Endodermal cell (in vitro differentiated cells): Measurements from ENCODE around the gene SERPINA1. TPM values are rescaled to one million over a fixed set of nuclear protein-coding genes. Genes with fewer than 3 reads are reported as not detected.

Experiments used
- DNase-seq: peaks from one replicate; pipeline ENCODE4 v3.0.0-alpha.2; 2017
- H3K27ac ChIP-seq: 2 replicates; pipeline ENCODE4 v1.5.1; 2013; ENCODE audit warnings: mild to moderate bottlenecking, low read depth, low read length, moderate library complexity
- H3K27me3 ChIP-seq: 2 replicates; pipeline ENCODE4 v1.6.1; 2013; ENCODE audit warnings: mild to moderate bottlenecking, low read length, moderate library complexity; ENCODE audit not compliant: insufficient read depth, control insufficient read depth, poor library complexity, severe bottlenecking
- H3K36me3 ChIP-seq: 2 replicates; pipeline ENCODE4 v1.7.0; 2013; ENCODE audit warnings: mild to moderate bottlenecking, low read length, moderate library complexity; ENCODE audit not compliant: control insufficient read depth, insufficient read depth
- H3K4me1 ChIP-seq: one replicate; pipeline ENCODE4 v1.7.0; 2013; ENCODE audit warnings: low read length; ENCODE audit not compliant: control insufficient read depth, insufficient read depth
- H3K4me3 ChIP-seq: 2 replicates; pipeline ENCODE4 v1.5.1; 2013; ENCODE audit warnings: mild to moderate bottlenecking, low read length, moderate library complexity
- H3K9ac ChIP-seq: 2 replicates; pipeline ENCODE4 v1.6.1; 2013; ENCODE audit warnings: mild to moderate bottlenecking, low read length, moderate library complexity; ENCODE audit not compliant: poor library complexity, severe bottlenecking; ENCODE audit errors: extremely low read depth
- H3K9me3 ChIP-seq: 2 replicates; pipeline ENCODE4 v1.6.1; 2013; ENCODE audit warnings: mild to moderate bottlenecking, low read length, moderate library complexity; ENCODE audit not compliant: control insufficient read depth
- H3K27ac Mint-ChIP-seq: 2 replicates; pipeline ENCODE4 v1.8.0; 2020; ENCODE audit warnings: mixed read lengths
- H3K27me3 Mint-ChIP-seq: 2 replicates; pipeline ENCODE4 v1.8.0; 2021; ENCODE audit warnings: mild to moderate bottlenecking, mixed read lengths; ENCODE audit not compliant: insufficient read depth
- H3K36me3 Mint-ChIP-seq: 2 replicates; pipeline ENCODE4 v1.8.0; 2020; ENCODE audit warnings: low read depth, mixed read lengths
- H3K4me1 Mint-ChIP-seq: 2 replicates; pipeline ENCODE4 v1.8.0; 2020; ENCODE audit warnings: mixed read lengths
- H3K4me3 Mint-ChIP-seq: 2 replicates; pipeline ENCODE4 v1.8.0; 2020; ENCODE audit warnings: mild to moderate bottlenecking, moderate library complexity, mixed read lengths
- H3K9me3 Mint-ChIP-seq: 2 replicates; pipeline ENCODE4 v1.8.0; 2020; ENCODE audit warnings: mild to moderate bottlenecking, mixed read lengths
- WGBS, 2 experiments: methylation state at CpG; one replicate each; pipeline versions ENCODE4 v1.1.5 to v1.1.7; 2013; ENCODE audit warnings: missing lambda C conversion rate in 2 of 2, mixed read lengths in 1 of 2; ENCODE audit not compliant: insufficient coverage in 1 of 2, insufficient read length in 1 of 2; 5-methylcytosine and 5-hydroxymethylcytosine counted together
- total RNA-seq, 2 donors: library from RNA; stranded (reverse); fragmentation: NEBNext Ultra II Directional in 1 of 2; extraction: Animal tissue kit (Norgen Biotek cat#: 25700) in 1 of 2; gene quantifications; 2 replicates in 1 of 2; 3 replicates in 1 of 2; pipeline ENCODE4 v1.2.1, GENCODE V29; 2021
- TF ChIP-seq, protein P1 (sequence below): fragments of 200-600 bp; sonication (generic); conservative IDR thresholded peaks from 2 replicates; pipeline ENCODE4 v1.5.0; 2021; ENCODE audit warnings: antibody characterized with exemption, mild to moderate bottlenecking

Gene SERPINA1
- total RNA-seq, 2 donors from 2014 or later: 1.2 TPM; not detected in 1

GRCh38 chr14:94338023-94338422 is 50.4 kb downstream of the SERPINA1 start:
- Histone ChIP-seq H3K4me3 (no peak overlapping the region), H3K27me3 (no peaks in the 10 kb centered on the region), H3K4me1 (no peaks in the 10 kb centered on the region), H3K27ac (no peak overlapping the region), H3K9ac (no peak overlapping the region), H3K36me3 (no peaks in the 10 kb centered on the region), H3K9me3 (no peaks in the 10 kb centered on the region)
- Mint-ChIP-seq H3K9me3 (peaks cover 14% of the 10 kb centered on the region), H3K27ac (no peak overlapping the region), H3K4me1 (no peaks in the 10 kb centered on the region), H3K27me3 (peaks cover 6% of the 10 kb centered on the region), H3K36me3 (no peaks in the 10 kb centered on the region), H3K4me3 (no peak overlapping the region)
- TF ChIP-seq, protein P1, sequence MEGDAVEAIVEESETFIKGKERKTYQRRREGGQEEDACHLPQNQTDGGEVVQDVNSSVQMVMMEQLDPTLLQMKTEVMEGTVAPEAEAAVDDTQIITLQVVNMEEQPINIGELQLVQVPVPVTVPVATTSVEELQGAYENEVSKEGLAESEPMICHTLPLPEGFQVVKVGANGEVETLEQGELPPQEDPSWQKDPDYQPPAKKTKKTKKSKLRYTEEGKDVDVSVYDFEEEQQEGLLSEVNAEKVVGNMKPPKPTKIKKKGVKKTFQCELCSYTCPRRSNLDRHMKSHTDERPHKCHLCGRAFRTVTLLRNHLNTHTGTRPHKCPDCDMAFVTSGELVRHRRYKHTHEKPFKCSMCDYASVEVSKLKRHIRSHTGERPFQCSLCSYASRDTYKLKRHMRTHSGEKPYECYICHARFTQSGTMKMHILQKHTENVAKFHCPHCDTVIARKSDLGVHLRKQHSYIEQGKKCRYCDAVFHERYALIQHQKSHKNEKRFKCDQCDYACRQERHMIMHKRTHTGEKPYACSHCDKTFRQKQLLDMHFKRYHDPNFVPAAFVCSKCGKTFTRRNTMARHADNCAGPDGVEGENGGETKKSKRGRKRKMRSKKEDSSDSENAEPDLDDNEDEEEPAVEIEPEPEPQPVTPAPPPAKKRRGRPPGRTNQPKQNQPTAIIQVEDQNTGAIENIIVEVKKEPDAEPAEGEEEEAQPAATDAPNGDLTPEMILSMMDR: no peak
- WGBS, 2 experiments: 76 to 100% methylated on average over 2 of the region's 2 CpGs
- DNase-seq: no peak

GRCh38 chr14:94337274-94337673 is 51.1 kb downstream of the SERPINA1 start:
- no peak overlapping the region for H3K4me3 ChIP-seq
- Mint-ChIP-seq H3K9me3 (peaks cover 14% of the 10 kb centered on the region), H3K27me3 (peaks cover 6% of the 10 kb centered on the region), H3K4me3 (no peak overlapping the region), H3K36me3 (no peaks in the 10 kb centered on the region), H3K27ac (no peak overlapping the region), H3K4me1 (no peaks in the 10 kb centered on the region)
- H3K9ac ChIP-seq: no peak overlapping the region
- no peaks in the 10 kb centered on the region for H3K27me3 ChIP-seq
- H3K4me1 ChIP-seq: no peaks in the 10 kb centered on the region
- DNase-seq: no peak
- H3K36me3 ChIP-seq: no peaks in the 10 kb centered on the region
- H3K9me3 ChIP-seq: no peaks in the 10 kb centered on the region
- 94 to 100% methylated on average over 5 to 6 of the region's 6 CpGs for WGBS, 2 experiments
- no peak overlapping the region for H3K27ac ChIP-seq
- TF ChIP-seq, protein P1: no peak

DNA sequence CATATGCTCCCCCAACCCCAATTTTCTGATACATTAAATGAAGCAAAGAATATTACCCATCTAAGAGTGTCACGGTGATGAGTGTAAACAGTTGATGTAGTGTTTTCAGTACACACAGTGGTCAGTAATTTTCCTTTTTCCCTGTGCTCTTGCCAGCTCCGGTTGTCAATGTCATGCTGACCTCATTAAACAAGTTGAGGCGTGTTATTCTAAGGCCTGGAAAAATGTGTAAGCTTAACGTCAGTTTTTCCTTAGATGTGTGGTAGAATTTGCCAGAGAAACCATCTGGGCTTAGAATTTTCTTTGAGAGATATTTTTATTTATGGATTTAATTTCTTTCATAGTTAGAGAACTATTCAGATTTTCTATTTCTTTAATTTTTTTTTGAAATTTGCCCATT is 53.5 kb downstream of the SERPINA1 start:
- H3K27ac ChIP-seq: no peak overlapping the region
- no peak overlapping the region for H3K9ac ChIP-seq
- Mint-ChIP-seq H3K27me3 (no peaks in the 10 kb centered on the region), H3K27ac (no peak overlapping the region), H3K9me3 (peaks cover 14% of the 10 kb centered on the region), H3K36me3 (no peaks in the 10 kb centered on the region), H3K4me3 (no peak overlapping the region), H3K4me1 (no peaks in the 10 kb centered on the region)
- H3K4me3 ChIP-seq: no peak overlapping the region
- no peaks in the 10 kb centered on the region for H3K36me3 ChIP-seq
- no peaks in the 10 kb centered on the region for H3K4me1 ChIP-seq
- TF ChIP-seq, protein P1: no peak
- no peak for DNase-seq
- H3K27me3 ChIP-seq: no peaks in the 10 kb centered on the region
- no peaks in the 10 kb centered on the region for H3K9me3 ChIP-seq
- WGBS, 2 experiments: 72 to 81% methylated on average over 3 to 4 of the region's 4 CpGs
